ENCODE results near the gene CGRRF1. TPM values are rescaled to one million over a fixed set of nuclear protein-coding genes. Genes with fewer than 3 reads are reported as not detected.

The CGRRF1 gene
- total and polyA plus RNA-seq, 2 of the 13 experiments (the other 11 are each of a cell fraction or from before 2014, with no cell fraction given), result 16.8 to 18.2 TPM

DNA sequence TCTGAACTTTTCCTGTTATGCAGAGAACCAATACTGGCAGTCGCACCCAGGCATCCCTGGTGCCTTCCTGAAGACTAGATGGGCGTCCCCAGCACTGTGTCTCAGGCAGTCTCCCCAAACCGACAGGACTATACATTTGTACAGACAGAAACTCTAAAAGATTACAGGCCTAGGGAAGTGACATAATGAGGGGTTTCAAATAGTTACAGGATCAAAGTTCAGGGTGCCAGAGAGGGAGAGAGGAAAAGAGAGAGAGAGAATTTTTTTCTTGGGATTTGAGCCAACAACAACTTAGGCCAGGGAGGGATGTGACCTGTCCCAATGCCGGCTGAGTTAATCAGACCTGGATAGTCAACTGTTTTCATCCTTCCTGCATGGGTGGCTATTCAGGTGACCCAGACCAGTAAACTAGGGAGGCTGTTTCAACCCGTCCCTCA lies 11.6 kb upstream of the CGRRF1 start (continued):
- TF ChIP-seq, protein P1, sequence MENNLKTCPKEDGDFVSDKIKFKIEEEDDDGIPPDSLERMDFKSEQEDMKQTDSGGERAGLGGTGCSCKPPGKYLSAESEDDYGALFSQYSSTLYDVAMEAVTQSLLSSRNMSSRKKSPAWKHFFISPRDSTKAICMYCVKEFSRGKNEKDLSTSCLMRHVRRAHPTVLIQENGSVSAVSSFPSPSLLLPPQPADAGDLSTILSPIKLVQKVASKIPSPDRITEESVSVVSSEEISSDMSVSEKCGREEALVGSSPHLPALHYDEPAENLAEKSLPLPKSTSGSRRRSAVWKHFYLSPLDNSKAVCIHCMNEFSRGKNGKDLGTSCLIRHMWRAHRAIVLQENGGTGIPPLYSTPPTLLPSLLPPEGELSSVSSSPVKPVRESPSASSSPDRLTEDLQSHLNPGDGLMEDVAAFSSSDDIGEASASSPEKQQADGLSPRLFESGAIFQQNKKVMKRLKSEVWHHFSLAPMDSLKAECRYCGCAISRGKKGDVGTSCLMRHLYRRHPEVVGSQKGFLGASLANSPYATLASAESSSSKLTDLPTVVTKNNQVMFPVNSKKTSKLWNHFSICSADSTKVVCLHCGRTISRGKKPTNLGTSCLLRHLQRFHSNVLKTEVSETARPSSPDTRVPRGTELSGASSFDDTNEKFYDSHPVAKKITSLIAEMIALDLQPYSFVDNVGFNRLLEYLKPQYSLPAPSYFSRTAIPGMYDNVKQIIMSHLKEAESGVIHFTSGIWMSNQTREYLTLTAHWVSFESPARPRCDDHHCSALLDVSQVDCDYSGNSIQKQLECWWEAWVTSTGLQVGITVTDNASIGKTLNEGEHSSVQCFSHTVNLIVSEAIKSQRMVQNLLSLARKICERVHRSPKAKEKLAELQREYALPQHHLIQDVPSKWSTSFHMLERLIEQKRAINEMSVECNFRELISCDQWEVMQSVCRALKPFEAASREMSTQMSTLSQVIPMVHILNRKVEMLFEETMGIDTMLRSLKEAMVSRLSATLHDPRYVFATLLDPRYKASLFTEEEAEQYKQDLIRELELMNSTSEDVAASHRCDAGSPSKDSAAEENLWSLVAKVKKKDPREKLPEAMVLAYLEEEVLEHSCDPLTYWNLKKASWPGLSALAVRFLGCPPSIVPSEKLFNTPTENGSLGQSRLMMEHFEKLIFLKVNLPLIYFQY (CRISPR knock-in tag; IDR thresholded peaks at IDR 0.05; ENCODE audit: borderline replicate concordance), result no peak
- TF ChIP-seq, protein P2, sequence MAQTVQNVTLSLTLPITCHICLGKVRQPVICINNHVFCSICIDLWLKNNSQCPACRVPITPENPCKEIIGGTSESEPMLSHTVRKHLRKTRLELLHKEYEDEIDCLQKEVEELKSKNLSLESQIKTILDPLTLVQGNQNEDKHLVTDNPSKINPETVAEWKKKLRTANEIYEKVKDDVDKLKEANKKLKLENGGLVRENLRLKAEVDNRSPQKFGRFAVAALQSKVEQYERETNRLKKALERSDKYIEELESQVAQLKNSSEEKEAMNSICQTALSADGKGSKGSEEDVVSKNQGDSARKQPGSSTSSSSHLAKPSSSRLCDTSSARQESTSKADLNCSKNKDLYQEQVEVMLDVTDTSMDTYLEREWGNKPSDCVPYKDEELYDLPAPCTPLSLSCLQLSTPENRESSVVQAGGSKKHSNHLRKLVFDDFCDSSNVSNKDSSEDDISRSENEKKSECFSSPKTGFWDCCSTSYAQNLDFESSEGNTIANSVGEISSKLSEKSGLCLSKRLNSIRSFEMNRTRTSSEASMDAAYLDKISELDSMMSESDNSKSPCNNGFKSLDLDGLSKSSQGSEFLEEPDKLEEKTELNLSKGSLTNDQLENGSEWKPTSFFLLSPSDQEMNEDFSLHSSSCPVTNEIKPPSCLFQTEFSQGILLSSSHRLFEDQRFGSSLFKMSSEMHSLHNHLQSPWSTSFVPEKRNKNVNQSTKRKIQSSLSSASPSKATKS (CRISPR knock-in tag; IDR thresholded peaks at IDR 0.05), result no peak
- TF ChIP-seq ZBTB7A (CRISPR knock-in tag; IDR thresholded peaks at IDR 0.05) (no peak), ZNF737 (CRISPR knock-in tag; IDR thresholded peaks at IDR 0.05; ENCODE audit: borderline replicate concordance) (no peak), STAG1 (CRISPR knock-in tag; IDR thresholded peaks at IDR 0.05) (peak; percentile 10; the same call in 1 of the 2 replicates), ZNF543 (CRISPR knock-in tag; IDR thresholded peaks at IDR 0.05) (no peak), TARDBP (CRISPR knock-in tag; IDR thresholded peaks at IDR 0.05) (0 out of 2 replicates have a peak, but pooled peaks have one; percentile 49), ZNF567 (CRISPR knock-in tag; IDR thresholded peaks at IDR 0.05; ENCODE audit: borderline replicate concordance) (no peak), YEATS4 (CRISPR knock-in tag; IDR thresholded peaks at IDR 0.05; ENCODE audit: borderline replicate concordance) (peak; percentile 60), YEATS2 (CRISPR knock-in tag; IDR thresholded peaks at IDR 0.05; ENCODE audit: borderline replicate concordance) (no peak), ZNF292 (CRISPR knock-in tag; IDR thresholded peaks at IDR 0.05; ENCODE audit: borderline replicate concordance, low read depth) (no peak), ZNF501 (CRISPR knock-in tag; IDR thresholded peaks at IDR 0.05) (0 out of 2 replicates have a peak, but pooled peaks have one; percentile 29), TOE1 (CRISPR knock-in tag; IDR thresholded peaks at IDR 0.05) (no peak), NONO (IDR thresholded peaks at IDR 0.05) (no peak), NONO (CRISPR knock-in tag; conservative IDR thresholded peaks at IDR 0.05) (no peak), SETDB1 (CRISPR knock-in tag; IDR thresholded peaks at IDR 0.05; ENCODE audit: borderline replicate concordance) (no peak), SPEN (CRISPR knock-in tag; IDR thresholded peaks at IDR 0.05; ENCODE audit: low read depth) (no peak)
- TF ChIP-seq, protein P3, sequence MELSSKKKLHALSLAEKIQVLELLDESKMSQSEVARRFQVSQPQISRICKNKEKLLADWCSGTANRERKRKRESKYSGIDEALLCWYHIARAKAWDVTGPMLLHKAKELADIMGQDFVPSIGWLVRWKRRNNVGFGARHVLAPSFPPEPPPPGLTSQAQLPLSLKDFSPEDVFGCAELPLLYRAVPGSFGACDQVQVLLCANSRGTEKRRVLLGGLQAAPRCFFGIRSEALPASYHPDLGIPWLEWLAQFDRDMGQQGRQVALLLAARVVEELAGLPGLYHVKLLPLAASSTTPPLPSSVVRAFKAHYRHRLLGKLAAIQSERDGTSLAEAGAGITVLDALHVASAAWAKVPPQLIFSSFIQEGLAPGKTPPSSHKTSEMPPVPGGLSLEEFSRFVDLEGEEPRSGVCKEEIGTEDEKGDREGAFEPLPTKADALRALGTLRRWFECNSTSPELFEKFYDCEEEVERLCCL (CRISPR knock-in tag; IDR thresholded peaks at IDR 0.05; ENCODE audit: borderline replicate concordance), result no peak
- TF ChIP-seq, protein P4, sequence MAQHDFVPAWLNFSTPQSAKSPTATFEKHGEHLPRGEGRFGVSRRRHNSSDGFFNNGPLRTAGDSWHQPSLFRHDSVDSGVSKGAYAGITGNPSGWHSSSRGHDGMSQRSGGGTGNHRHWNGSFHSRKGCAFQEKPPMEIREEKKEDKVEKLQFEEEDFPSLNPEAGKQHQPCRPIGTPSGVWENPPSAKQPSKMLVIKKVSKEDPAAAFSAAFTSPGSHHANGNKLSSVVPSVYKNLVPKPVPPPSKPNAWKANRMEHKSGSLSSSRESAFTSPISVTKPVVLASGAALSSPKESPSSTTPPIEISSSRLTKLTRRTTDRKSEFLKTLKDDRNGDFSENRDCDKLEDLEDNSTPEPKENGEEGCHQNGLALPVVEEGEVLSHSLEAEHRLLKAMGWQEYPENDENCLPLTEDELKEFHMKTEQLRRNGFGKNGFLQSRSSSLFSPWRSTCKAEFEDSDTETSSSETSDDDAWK (CRISPR knock-in tag; IDR thresholded peaks at IDR 0.05), result no peak
- TF ChIP-seq, protein P5, sequence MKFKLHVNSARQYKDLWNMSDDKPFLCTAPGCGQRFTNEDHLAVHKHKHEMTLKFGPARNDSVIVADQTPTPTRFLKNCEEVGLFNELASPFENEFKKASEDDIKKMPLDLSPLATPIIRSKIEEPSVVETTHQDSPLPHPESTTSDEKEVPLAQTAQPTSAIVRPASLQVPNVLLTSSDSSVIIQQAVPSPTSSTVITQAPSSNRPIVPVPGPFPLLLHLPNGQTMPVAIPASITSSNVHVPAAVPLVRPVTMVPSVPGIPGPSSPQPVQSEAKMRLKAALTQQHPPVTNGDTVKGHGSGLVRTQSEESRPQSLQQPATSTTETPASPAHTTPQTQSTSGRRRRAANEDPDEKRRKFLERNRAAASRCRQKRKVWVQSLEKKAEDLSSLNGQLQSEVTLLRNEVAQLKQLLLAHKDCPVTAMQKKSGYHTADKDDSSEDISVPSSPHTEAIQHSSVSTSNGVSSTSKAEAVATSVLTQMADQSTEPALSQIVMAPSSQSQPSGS (CRISPR knock-in tag; IDR thresholded peaks at IDR 0.05), result 0 out of 2 replicates have a peak, but pooled peaks have one; percentile 29

All from HepG2 (cell line).